HS-5 (cell line): ENCODE measurements around the gene BEGAIN.

Experiments
- DNase-seq: peaks from one replicate; pipeline ENCODE4 v3.0.0-alpha.2; 2012; ENCODE audit warnings: low read depth

BEGAIN gene

DNA sequence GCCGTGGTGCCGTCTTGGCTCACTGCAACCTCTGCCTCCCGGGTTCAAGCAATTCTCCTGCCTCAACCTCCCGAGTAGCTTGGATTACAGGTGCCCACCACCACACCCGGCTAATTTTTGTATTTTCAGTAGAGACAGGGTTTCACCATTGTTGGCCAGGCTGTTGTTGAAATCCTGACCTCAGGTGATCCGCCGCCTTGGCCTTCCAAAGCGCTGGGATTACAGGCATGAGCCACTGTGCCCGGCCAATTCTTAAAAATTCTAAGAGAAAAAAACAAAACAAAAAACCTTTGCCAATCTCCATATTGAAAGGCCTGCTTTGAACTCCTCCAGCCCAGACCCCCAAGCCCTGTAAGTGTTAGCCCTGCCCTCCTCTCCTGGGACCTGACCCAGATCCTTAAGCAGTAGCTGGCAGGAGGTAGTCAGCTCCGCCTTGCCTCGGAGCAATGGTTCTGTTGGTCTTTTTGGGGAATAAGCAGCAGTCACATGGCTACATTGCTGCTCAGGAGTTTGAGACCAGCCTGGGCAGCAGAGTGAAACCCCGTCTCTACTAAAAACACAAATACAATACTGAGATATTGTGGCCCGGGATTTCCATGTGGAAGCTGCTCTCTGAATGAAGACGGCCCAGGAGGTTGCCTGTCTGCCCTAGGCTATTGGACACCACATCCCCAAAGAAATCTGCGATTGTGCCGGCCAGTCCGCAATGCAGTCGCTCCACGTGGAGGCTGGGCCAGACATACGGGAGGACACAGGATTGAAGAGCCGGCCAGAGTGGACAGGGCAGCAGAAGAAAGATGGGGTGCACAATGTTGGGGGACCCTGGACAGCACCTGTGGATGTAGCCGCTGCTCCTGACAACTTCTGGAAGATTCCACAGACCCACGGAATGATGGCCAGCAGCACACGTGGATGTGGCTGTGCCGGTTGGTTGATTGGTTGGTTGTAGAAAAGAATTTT is 28.8 kb upstream of the BEGAIN start:
- no peak for DNase-seq

DNA sequence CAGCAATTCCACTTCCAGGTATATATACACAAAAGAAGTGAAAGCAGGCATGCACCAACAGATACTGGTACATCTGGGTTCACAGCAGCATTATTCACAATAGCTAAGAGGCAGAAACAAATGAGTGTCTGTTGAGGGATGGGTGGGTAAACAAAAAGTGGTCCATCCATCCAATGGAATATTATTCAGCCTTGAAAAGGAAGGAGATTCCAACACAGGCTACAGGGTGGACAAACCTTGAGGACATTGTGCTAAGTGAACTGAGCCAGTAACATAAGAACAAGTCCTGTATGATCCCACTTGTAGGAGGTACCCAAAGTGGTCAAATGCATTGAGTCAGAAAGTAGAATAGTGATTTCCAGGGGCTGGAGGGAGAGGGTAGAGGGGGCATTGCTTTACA is 27.6 kb upstream of the BEGAIN start:
- DNase-seq = no peak

DNA sequence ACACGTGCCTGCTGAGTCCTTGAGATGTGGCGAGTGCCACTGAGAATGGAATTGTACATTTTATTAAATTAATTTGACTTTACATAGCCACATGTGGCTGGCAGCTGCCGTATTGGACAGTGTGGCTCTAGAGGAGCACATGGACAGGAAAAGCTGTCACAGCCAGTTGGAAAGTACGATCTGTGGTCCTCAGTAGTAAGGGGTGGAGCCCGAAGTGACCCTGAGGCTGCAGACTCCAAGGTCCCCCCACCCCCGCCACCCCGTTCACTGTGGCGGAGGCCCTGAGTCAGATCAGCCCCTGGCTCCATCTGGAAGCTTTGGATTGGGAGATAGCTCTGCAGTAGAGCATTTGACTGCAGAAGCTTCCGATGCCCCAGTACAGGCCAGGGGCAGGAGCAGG is 25.8 kb upstream of the BEGAIN start:
- no peak for DNase-seq

DNA sequence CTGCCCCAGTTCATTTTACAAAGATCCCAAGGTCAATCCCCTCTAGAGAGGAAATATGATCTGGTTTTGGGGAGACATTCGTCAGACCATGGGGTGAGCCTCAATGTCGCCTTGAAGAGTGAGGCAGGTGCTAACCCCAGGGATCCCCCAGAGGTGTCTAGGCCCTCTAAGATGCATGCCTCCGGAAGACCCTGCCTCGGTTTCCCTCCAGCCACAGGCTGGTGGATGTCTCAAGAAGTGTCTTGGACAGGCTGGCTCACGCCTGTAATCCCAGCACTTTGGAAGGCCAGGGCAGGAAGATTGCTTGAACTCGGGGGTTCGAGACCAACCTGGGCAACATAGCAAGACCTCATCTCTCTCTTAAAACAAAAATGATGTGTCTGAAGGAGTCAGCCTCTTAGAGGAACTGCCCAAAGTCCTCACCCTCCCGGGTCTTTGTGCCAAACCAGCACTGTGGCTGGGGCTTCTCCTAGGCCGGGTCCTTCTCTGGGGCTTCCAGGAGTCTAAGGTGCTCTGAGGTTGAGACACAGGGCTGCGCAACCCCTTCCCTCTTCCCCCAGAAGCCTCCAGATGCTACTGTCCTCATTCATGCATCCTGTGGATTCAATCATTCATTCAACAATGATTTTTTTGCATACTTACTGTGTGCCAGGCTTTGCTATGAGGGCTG is 24.7 kb upstream of the BEGAIN start:
- DNase-seq = no peak

DNA sequence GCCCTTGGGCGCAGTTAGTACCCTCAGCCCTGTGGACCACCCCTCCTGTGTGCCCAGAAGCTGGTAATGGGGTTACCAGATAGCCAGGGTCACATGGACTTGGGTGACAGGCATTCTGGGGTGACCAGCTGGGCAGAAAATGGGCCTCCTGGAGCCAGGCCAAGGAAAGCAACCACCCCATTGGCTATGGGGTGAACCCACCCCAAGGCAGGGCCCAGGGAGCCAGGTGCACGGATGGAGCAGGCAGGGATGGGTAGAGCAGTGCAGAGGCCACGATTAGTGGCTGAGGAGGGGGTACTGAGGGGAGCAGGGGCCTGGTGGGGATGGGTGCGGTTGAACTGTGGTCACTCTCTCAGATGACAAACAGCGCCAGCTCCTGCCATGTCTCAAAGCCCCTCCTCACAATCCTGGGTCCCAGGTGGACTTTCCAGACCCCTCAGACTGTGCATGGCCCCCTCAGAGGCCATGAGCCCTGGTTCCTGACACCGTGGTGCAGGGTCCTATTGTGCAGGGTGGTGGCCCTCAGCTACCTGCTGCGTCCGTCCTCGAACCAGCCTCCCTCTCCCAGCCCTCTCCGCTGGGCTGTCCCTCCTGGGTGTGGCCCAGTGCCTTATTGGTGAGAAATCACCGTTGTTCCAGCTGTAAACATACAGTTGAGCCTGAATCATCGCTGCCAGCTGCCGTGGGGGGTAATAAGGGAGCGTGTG is 23.4 kb upstream of the BEGAIN start:
- no peak for DNase-seq

DNA sequence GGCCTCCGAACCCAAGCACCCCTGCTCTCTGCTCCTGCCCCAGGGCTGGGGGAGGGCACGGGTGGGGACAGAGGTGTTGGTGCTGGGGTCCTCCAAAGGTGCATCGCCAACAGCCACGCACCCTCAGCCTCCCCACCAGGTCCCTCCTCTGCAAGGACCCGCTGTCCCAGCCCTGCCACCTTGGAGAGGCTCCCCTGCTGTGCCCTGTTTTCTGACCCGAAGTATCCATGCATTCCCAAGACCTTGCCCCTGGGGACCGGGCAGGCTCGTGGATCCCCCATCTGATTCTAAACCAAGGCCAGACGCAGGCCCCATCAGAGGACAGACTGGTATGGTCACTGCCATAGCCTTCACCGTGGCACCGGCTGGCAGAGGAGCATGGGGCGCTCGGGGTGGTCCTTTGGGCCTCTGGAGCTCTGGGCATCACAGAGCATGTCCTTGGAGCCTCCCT is 22.7 kb upstream of the BEGAIN start:
- no peak for DNase-seq

DNA sequence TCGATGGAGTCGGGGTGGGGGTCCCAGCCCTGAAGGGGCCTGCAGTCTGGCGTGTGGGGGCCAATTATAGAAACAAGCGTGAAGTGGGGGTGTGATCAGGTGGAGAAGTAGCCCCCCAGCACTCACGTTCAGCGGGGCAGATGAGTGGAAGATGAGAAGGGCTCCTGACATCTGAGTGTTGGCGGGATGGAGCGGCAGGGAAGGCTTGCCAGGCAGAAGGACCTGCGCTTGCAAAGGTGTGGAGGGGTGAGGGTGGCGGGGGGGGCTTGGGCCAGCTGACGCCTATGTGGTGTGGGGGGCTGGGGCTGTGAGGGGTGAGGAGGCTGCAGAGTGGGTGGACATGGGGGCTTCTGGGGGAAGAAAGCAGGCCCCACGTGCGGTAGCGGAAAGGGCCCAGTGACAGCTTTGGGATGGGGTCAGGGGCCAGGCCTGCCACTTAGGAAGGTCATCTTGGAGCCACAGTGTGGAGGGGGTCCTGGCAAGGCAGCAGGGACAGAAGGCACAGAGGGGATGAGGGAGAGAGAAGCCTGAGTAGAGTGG is 22.2 kb upstream of the BEGAIN start:
- DNase-seq = no peak

DNA sequence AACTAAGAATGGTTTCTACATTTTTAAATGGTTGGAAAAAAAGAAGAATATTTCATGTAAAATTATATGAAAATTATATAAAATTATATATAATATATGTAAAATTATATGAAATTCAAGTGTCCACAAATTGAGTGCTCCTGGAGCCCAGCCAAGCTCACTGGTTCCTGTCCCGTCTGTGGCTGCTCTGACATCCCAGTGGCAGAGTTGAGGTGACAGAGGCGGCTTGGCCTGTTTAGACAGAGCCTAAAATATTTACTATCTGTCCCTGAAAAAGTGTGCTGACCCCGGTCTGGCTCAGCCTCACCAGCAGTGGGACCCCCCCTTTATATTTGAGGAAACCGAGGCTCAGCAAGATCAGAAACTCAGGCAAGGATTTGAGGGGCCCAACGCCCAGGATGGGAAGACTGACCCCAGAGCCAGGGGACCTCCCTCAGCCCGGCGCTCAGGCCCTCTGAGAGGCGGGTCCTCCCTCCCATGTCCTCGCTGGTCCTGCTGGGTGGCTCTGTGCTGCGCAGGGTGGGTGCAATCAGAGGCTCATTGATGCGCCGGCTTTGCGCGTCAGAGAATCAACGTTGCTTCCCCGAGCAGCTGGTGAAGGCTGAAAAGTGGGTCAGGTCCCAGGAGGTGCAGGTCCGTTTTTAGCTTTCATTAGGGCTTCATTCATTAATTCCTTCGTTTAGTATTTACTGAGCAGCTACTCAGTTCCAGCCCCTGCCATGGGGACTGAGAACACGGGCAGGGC is 21.5 kb upstream of the BEGAIN start:
- no peak for DNase-seq

DNA sequence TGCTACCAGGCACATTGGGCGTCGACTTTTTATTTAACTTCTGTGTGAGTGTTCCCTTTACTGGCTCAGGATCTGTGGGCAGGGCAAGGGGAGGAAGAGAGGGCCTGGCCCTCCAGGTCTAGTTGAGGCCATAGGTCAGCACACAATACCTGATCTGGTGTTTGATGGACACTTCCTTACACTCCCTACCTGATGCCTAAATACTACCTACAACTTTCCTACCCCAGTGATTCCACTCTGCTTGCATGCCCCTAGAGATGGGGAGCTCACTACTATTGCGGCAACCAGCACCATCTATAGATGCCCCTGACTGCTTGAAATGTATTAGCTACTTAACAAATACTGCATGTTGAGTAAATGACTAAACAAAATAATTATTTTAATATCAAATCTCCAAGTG is 20.8 kb upstream of the BEGAIN start:
- DNase-seq = no peak

DNA sequence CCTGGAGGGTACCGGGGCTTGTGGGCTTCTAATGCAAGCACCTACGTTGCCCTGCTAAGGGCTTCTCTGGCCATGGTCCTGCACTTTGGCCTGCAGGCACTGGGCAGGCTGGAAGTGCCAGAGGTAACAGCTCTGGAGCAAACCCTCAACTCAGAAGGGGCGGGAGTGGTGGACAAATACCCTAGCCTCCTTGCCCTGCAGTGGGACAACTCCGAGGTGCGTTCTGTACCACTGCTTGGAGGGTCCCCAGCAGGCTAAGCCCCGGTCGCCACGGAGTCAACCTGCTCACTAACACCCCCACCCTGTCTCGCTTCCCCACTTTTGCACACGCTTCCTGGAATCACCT is 20.4 kb upstream of the BEGAIN start:
- no peak for DNase-seq

DNA sequence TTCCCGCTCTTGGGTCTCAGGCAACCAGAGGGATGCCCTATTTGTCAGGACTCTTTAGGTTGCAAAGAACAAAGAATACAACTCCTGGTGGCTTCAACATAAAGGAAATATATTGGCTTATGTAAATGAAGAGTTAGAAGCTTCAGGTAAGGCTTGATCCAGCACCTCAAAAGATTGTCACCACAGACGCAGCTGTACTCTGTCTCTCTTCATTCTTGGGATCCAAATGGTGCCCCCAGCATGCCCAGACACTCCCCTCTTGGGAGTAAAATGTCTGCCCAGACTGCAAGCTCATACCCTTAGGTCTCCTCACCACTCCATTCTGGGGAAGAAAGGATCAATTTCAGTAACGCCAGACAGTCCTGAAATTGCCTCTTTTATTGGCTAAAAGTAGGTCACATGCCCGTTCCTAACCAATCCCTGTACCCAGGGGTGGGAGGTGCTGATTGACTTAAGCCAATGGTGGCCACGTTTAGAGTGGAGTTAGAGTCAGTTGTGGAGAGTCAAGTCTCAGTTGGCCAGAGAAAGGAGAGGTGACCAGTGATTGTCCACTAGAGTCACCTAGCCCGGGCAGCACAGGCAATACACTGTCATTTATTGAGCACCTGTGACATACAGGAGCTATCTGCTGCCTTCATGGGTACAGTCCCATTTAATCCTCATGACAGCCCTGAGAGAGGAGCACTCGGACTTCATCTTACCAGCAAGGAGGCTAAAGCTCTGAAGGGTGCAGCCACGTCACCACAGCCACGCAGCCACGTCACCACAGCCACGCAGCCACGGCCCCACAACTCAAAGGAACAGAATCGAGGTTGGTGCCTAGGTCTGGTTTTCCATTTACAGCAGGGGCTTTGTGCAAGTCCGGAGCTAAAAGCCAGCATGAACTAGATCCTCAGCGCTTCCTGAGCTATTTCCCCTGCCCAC is 19.7 kb upstream of the BEGAIN start:
- DNase-seq = no peak

DNA sequence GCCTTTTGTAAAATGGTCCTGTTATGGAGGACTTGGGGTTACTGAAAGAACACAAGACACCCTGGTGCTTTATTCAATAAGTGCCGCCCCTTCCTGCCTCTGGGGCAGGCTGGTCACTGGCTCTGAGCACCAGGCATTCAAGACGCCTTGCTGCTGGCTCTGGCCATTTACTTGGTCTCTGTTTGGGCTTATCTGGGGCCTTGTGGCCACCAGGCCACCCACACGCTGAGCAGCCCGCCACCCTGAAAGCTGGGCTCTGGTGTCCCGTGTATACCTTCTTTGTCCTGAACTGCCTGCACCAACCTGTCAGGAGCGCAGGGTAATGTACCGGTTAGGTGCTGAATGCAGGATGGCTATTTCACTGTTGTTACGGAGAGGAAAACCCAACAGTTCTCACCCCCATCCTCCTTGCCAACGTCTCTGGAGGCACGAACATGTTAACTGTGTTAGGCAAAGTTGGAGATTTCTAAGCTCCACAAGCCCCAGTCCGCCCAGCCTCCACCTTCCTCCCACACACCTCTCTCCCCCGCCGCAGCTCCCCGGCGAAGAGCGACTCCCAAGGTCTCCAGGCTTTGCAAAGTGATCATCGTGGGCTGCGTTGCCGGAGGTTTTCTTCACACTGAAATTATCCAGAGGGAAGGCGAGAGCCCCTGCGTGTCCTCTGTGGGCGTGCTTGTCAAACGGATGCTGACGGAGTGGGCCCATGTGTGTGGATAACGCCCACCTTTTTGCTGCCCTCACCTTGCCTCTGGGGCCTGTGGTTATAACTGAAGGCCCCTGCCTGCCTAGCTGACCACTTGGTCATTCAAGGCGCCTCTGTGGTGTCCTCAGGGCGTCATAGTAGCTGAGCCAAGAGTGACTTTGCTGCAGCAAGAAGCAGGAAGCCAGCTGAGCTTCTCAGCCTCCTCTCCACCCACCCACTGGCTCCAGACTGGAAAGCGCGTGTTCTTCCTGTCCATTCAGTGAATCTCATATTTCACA is 18.8 kb upstream of the BEGAIN start:
- DNase-seq = no peak

DNA sequence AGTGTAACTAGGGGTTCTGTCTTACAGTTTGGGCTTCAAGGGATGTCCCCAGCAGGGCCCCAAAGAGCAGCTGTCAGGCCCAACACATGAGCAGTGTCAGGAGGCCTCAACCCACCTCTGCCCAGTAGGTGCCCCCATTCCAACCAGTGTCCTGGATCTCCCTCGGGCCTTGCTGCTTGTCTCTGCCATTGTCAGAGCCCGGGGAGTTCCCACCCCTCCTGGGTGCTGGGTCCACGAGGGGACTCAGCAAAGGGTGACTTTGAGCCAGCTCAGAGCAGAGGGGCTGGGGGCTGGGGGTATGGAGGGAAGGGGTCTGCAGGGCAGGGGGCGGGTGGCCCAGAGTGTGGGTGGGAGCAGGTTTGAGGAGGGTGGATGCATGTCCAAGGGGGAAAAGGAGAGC is 18.0 kb upstream of the BEGAIN start:
- no peak for DNase-seq

DNA sequence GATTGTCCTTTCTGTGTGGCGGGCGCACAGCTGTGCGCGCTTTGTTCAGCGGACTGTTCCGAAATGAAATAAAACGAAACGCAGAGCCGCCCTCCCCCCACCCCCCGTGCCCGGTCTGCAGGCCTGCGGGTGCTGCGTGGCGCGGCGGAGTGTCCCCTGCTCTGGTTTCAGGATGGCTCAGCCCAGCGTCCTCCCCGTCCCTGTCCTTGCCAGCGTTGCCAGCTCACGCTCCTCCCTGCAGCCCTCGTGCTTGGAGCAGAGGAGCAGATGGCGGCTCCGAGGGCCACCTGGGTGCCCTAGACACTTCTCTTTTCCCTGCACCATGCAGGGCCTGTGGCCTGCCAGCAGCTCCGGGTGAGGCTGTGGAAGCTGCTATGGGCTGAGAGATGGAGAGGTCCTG is 17.5 kb upstream of the BEGAIN start:
- no peak for DNase-seq

DNA sequence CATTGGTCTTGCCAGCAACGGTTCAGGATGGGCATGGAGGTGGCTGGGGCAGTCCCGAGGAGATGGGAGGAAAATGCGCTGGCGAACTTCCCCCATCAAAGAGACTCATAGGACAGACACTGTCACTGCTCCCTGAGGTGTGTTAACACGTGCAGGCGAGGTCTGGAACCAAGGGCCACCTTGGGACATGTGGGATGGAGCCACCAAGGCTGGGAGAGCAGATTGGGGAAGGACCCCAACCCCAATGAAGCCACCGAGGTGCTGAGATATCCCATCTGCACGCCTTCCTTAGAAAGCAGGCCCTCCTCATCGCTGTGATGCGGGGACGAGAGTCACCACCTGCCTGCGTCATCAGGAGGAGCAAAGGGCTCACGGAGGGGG is 16.9 kb upstream of the BEGAIN start:
- no peak for DNase-seq

DNA sequence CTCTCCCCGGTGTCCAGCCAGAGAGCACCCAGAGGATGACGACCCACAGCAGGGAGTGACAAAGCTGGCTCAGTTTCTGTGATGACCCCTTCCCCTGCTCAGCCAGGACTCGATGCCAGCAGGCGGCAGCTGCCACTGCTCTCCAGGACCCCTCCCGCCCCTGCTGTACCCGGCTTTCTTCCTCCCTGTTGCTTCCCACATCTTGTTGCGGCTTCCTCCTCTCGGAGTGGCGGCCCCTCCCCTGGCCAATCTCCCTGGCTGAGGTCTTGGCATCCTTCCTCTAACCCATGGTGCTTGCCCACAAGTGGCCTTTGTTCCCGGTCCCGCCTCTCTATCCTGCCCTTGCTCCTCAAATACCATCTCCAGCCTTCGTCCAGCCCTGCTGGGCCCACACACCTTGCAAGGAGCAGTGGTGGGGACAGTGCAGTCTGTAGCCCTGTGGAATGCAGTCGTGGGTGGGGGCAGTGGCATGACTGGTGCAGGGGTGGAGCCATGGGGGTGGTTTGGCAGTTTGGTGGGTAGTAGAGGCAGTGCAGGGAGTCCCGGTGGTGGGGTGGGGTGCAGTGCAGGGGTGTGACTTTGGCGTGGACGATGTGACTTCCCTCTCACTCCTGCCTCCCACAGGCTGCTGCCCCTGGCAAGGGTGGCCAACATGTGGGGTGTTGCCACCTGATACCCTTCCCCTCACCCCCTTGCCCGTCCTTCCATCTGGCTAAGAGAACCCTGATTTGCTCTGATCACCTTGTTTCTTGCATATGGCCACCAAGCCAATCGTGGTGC is 16.3 kb upstream of the BEGAIN start:
- no peak for DNase-seq

DNA sequence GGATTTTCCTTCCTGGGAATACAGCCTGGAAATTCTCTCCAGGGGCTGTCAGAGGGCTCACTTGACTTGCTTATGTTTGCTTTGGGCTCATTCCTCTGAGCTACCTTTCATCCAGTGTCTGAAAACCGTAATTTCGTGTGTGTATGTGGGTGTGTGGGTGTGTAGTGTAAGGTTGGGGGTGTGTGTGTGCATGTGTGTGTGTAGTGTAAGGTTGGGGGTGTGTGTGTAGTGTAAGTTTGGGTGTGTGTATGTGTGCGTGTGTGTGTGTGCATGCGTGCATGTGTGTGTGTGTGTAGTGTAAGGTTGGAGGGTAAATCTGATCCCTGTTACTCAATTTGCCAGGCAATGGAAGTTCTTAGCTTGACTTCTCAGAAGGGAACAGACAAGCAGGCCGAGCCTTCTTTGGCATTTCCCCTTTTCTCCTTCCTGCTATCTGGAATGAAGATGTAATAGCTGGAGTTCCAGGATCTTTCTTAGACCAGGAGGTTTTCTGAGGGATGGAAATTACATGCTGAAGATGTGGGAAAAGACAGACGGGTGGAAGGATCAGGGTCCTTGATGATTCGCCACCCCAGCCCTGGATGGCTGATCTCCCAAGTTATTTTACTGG is 15.5 kb upstream of the BEGAIN start:
- DNase-seq = no peak

DNA sequence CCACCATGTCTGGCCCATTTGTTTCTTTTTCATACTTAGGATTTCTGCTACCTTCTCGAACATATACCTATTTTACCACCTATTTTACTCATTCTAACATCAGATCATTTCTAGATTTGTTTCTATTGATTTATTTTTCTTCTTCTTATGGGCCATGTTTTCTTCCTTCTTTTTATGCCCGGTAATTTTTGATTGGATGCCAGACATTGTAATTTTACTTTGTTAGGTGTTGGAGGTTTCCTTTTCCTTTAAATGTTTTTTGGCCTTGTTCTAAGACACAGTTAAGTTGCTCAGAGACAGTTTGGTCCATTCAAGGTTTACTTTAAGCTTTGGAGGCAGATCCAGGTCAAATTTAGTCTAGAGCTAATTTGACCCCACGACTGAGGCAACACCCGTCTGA is 14.7 kb upstream of the BEGAIN start:
- DNase-seq = no peak
